ENCODE results near the gene CIAO3.
A peak's percentile ranks its signal among the peaks of the same experiment; 100 is the strongest.
"Not testable (repeated sequence)": the region's sequence is repeated elsewhere in the genome, so short reads cannot be mapped to it uniquely, and the experiment has no call there.

Gene CIAO3

GRCh38 chr16:722835-723633 lies 17.8 kb downstream of the CIAO3 start:
- DNase-seq: no peak
- no peak for ATAC-seq

DNA sequence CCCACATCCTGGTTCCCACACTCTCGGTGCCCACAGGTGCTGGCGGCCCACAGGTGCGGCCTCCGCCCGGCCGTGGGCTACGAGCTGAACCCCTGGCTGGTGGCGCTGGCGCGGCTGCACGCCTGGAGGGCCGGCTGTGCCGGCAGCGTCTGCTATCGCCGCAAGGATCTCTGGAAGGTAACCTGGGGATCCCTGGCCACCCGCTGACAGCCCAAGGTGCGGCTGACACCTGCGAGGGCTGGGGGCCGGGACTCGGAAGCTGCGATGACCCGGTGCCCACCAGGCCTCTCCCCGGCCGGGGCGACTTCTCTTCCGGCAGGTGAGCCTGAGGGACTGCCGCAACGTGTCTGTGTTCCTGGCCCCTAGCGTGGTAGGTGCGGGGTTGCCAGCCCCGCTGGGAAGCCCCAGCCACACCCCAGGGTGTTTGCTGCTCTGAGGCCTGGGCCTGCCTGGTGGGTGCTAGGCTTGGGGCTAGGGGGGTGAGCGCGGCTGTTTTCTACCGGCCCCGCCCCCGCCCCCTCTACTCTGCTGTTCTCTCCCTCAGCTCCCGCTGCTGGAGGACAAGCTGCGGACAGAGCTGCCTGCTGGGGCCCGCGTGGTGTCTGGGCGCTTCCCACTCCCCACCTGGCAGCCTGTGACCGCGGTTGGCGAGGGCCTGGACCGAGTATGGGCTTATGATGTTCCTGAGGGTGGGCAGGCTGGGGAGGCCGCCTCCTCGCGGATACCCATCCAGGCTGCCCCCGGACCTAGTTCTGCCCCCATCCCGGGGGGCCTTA lies 18.8 kb downstream of the CIAO3 start:
- ATAC-seq (no peak), DNase-seq (no peak)

- peak; percentile 64 for ATAC-seq
- peak; percentile 88 for DNase-seq
These were observed 19.6 kb downstream of the CIAO3 start, which contains the start of gene ANTKMT for GRCh38 chr16:720990-721764. Gene ANTKMT, plus strand, starts transcription at chr16:721146. Its CDS starts 129 bp downstream, at chr16:721275.

- ATAC-seq: peak; percentile 62
- DNase-seq: peak; percentile 76
These were observed 20.3 kb downstream of the CIAO3 start for GRCh38 chr16:720447-720989.

- ATAC-seq: no peak
- DNase-seq: no peak
These were observed 20.9 kb downstream of the CIAO3 start for GRCh38 chr16:719815-720446.

DNA sequence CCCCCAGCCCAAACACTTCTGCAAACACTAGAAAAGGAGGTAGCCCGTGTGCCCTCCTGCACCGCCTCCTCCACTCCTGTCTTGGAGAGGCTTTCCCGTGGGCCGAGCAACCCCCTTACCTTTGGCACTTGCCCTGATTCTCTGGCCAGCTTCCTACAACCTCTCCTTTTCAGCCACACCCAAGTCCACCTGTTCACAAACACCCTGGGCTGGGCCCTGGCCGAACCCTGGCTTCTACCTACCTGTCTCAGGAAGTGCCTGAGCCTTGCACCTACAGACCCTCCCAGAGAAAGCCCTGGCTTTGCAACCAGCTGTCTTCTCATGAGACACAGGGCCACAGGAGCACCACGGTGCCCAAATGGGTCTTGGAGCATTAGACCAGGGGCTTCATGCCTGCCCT lies 21.9 kb downstream of the CIAO3 start:
- DNase-seq: no peak
- ATAC-seq: no peak

GRCh38 chr16:718389-718788 lies 22.4 kb downstream of the CIAO3 start:
- ATAC-seq (no peak), DNase-seq (no peak)

GRCh38 chr16:717450-718245 lies 23.1 kb downstream of the CIAO3 start:
- no peak for ATAC-seq
- DNase-seq: no peak

DNA sequence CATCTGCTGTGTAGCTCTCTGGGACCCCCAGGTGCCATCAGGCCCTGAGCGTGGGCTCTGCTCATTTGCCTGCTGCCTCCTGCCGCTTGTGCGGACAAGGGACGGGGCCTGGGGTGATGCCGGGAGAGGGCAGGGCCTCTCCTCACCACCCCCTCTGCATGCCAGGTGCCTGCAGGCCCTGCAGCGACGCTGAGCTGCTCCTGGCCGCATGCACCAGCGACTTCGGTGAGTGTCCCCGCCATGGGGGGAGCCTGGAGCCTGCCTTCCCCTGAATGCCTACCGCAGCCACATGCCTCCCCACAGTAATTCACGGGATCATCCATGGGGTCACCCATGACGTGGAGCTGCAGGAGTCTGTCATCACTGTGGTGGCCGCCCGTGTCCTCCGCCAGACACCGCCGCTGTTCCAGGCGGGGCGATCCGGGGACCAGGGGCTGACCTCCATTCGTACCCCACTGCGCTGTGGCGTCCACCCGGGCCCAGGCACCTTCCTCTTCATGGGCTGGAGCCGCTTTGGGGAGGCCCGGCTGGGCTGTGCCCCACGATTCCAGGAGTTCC lies 23.9 kb downstream of the CIAO3 start:
- ATAC-seq: no peak

DNA sequence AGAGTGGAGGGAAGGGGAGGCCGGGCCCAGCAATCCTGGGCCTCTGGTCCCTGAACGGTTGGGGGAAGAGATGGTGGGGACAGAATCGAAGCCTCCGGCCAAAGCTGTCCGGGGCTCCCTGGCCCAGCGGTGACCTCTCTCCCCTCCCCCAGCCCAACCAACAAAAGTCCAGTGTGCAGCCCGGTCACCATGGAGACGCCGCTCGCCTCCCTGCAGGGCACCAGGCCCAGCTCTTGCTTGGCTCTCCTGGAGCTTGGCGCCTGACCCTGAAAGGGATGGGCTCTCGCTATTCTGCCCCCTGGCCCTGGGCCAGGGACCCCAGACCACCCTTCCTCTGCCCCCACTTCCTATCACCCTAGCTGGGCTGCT lies 24.6 kb downstream of the CIAO3 start:
- ATAC-seq: no peak
- DNase-seq: no peak

More for the DNA sequence above, 23.9 kb downstream of the CIAO3 start:
- no peak for DNase-seq

GRCh38 chr16:715477-716199 lies 25.2 kb downstream of the CIAO3 start:
- peak; percentile 1 for ATAC-seq
- peak; percentile 45 for DNase-seq

DNA sequence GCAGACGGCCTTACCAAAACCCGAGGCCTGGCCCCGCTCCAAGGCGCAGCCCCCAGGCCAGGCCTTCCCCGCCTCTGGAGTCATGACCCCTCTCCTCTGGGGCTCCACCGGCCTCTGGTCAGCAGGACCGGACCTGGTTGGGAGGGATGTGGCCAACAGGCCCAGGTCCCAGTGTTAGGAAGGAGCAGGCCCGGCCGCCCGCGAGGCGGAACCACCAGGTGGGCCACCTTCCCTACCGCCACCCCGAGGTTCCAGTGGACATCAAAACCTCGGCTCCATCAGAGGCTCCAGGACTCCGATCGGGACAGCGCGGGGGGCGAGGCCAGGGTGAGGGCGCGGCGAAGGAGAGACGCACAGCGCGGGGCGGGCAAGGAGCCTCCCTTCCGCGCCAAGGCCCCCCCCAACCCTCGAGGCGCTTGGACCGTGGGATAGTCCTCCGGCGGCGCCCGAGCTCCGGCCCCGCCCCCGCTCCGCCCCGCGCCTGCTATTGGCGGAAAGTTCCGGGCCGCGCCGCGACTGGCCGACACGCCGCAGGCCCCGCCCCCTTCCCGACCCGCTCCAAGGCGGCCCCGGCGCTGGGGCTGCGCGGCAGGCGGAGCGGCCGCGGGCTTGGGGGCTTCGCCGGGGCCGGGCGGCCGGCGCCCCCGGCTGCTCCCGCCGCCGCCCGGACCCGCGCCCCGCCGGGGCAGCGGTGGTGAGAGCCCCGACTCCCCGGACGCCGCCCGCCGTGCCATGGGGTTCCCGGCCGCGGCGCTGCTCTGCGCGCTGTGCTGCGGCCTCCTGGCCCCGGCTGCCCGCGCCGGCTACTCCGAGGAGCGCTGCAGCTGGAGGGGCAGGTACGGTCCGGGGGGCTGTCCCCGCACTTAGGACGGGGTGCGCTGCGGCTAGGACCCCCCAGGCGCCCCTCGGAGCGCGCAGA lies 26.0 kb downstream of the CIAO3 start, which contains the start of gene METRN:
Gene METRN (plus strand): TSS at position 561 of the 919 bp plus-strand sequence. CDS start 172 bp downstream, at position 733.
- peak; percentile 84 for ATAC-seq

DNA sequence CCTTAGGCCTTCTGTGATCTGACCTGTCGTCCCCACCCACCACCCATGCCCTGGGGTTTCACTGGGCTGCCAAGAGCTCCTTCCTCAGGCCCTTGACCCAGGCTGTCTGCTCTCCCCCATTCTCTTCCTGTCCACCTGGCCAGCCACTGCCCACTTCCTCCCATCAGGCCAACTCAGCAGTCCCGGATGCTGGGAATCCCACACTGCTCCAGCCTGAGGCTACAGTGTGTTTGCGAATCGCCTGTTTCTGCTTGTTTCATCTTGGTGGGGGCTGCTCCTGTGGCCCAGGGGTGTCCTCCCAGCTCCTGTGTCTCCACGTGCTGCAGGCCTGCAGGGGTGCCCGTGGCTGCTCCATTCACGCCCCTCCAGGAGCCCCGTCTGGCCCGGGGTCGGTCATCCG lies 26.7 kb downstream of the CIAO3 start:
- ATAC-seq: no peak
- DNase-seq: no peak

More for the DNA sequence above, 26.0 kb downstream of the CIAO3 start, which contains the start of gene METRN:
- peak; percentile 97 for DNase-seq

- DNase-seq: peak; percentile 77
- ATAC-seq: not testable (repeated sequence)
These were observed 28.0 kb downstream of the CIAO3 start for GRCh38 chr16:712740-713250.

DNA sequence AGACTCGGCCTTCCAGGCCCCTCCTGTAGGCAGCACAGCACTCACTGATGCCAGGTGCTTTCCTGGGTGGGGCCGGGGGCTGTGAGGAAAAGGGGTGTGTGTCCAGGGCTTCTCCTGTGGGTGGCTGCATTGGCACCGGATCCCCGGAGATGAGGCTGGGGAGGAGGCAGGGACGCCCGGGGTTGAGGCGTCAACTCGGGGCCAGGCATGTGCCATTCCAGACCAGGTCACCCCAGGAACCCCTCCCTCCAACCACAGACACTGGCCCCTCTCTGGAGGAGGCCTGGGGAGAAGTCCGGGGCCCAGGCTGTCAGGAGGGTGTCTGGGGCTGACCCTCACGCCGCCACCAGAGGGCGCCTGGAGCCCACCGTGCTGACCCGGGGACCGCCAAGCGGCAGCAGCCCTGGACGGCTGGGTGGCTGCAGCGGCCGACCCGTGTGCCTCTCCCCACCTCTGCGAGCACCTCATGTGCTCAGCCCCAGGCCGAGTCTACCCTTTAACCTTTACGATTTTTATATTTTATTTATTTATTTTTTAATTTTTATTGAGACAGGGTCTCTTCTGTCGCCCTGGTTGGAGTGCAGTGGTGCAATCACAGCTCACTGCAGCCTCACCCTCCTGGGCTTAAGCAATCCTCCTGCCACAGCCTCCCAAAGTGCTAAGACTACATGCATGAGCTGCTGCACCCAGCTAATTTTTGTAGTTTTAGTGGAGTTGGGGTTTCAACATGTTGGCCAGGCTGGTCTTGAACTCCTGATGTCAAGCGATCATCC lies 29.1 kb downstream of the CIAO3 start:
- DNase-seq (peak; percentile 90), ATAC-seq (peak; percentile 66)

DNA sequence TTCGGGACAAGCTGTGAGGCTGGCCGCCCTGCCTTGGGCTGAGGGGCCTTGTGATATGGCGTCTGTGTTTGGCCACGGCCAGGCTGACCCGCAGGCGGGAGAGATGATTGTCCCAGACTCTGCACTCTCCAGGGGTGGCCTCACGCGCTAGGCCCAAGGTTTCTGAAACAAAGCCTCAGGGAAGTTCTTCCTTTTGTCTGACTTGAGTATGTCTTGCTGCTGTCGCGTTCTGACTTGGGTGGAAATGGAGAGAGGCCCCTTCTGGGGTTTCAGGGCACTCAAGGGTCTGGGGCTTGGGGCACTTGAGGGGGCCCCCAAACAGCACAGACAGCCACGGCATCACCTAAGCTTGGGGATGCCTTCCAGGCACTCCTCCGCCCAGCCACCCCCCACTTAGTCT lies 29.7 kb downstream of the CIAO3 start:
- ATAC-seq (no peak), DNase-seq (no peak)

- no peak for DNase-seq
- ATAC-seq: no peak
These were observed 30.2 kb downstream of the CIAO3 start for GRCh38 chr16:710500-711075.

Measured in stimulated activated naive CD8-positive, alpha-beta T cell treated with anti-CD3 and anti-CD28 coated beads, Interleukin-15, Interleukin-2, amounts not matched to agents 100 U/mL and 50 U/mL, for 24 hours (primary cell).